Activated T-helper 9 cell treated with anti-CD3 and anti-CD28 coated beads, Interleukin-2, amount 50 U/mL, for 16 hours (primary cell): Measurements from ENCODE around the gene ZNF618.

Source experiments
- DNase-seq: peaks from one replicate; pipeline ENCODE4 v3.0.0-alpha.2; 2020; ENCODE audit warnings: low read depth

The ZNF618 gene

DNA sequence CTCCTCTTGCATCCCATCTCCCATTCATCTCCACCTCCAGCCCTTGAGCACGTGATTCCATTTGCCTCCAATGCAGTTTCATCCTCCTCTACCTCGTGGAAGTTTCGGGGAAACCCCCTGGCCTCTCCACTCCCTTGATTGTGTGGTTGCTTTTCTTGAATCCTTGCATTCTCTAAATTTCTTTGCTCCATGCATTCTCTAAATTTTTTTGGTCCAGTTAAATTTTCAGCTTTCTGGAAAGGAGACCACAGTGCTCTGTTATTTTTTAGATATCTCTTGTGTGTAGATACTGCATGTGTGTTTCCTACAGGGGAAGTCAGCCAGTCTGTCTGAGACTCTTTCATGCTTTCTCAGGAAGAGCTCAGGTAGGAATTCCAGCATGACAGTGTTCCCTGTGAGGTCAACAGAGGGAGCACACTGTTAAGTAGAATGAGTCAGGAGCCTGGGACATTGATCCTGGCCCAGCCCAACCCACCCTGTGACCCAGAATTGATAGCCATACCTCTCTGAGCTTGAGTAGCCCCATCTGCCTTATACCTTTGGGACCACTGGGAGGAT, 149.2 kb downstream of the ZNF618 start:
- no peak for DNase-seq

DNA sequence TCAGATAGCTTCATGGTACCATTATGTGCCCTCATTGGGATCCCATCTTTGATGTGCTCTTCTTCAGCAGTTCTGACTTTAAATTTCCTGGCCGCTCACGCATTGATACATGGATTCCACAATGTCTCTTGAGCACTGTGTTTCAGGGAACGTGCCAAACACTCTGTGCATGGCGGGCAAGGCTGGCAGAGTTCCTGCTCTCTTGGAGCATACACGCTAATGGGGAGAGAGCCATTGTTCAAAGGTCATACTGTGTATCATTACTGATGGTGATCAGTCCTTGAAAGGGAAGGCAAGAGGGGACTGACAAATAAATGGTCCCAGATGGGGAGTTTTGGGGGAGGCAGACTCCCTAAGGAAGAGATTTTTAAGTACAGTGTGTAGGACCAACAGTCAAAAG, 149.7 kb downstream of the ZNF618 start:
- no peak for DNase-seq

GRCh38 chr9:114026335-114026734, 150.2 kb downstream of the ZNF618 start:
- DNase-seq: no peak

GRCh38 chr9:114027159-114027862, 151.2 kb downstream of the ZNF618 start:
- no peak for DNase-seq

DNA sequence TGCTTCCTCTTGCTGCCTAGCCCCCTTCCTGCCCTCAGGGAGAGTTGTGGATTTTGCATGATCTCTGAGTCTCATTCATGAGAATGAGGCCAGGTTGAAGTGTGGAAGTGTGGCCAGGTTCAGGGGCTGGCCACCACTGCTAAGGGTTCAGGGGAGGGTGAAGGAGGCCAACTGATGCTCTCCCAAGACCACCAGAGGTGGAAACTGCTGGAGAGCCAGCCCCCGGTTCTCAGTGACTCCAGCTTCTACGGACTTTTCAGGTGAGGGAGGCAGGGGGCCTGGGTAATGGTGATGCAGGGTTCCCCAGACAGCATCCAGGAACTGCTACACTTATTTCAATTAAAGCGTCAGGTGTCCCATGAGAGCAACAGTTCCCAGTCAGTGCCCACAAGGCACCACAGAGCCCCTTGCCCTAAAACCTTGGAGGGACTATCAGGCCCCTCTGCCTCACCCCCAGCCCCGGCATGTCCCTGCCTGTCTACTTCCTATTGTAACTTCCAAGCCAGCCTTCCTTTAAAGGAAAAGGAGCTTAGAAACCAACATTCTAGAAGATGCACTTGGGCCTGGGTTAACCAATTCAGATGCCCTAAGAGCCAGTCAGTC, 151.9 kb downstream of the ZNF618 start:
- no peak for DNase-seq

GRCh38 chr9:114028646-114029045, 152.5 kb downstream of the ZNF618 start:
- DNase-seq: no peak

DNA sequence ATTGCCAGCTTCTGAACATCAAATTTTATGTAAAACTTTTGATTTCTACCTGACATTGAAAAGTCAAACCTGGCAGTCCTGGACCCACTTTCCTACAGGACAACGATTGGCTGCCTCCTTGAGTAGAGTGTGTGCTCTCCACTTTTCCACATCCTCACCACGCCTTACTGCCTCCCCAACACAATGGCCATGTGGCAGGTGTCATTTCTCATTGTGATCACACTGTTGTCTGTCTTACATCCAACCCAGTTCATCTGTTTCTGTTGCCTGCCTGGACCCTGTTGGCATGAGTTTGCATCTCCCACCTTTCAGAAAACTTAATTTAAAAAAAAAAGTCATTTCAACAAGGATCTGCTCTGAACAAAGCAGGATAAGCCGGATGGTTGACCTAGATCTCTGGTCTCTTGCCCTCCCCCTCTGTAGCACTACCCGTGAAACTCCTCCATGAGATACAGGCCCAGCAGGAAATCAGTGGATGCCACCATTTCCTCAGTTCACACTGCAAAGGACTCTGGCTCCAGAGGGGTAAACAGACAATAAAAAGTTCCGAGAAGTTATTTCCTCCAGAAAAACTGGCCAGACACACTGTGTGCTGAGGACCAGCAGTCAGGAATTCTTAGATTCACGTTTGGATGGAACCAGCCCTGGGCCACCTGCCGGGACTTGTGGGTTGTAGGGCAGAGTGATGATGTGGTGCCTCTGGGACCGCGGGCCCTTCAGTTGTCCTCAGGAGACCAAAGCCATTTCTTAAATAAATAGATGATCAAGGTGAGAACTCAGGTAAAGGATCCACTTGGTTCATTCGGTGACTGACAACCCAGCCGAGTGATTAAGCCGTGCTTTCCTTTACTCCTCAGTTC, 153.4 kb downstream of the ZNF618 start:
- DNase-seq: no peak

- DNase-seq: no peak
Observed at GRCh38 chr9:114030364-114030763, 154.3 kb downstream of the ZNF618 start.

DNA sequence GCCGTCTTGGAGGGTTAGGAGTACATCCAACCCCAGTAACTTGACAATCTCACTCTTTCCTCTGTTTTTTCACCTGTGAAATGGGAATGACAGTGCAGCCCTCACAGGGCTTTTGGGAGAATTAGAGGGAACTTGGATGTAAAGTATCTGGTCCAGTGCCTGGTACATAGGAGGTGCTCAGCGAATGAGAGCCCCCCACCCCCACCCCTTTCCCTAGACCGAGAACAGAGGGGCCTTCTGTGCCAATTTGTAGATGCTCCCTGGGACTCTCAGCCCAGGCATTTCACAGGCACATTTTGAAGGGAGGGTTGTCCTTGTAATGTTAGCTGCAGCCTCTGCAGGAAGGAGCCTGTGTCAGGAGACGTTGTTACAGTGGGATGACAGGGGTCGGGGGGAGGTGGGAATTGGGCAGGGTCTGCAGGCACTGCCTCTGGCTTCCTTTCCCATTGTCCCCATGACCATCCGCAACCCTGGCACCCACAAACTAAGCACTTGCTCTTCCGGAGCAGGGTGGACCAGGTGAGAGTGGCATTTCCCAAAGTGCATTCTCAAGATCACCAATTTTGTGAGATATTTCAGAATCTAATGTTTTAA, 155.0 kb downstream of the ZNF618 start:
- DNase-seq: no peak

- DNase-seq: no peak
Observed at GRCh38 chr9:114031948-114032840, 156.1 kb downstream of the ZNF618 start.

GRCh38 chr9:114033397-114034103, 157.4 kb downstream of the ZNF618 start:
- no peak for DNase-seq

- DNase-seq: no peak
Observed at GRCh38 chr9:114034196-114034595, 158.1 kb downstream of the ZNF618 start.

- DNase-seq: no peak
Observed at GRCh38 chr9:114034661-114035062, 158.6 kb downstream of the ZNF618 start.

DNA sequence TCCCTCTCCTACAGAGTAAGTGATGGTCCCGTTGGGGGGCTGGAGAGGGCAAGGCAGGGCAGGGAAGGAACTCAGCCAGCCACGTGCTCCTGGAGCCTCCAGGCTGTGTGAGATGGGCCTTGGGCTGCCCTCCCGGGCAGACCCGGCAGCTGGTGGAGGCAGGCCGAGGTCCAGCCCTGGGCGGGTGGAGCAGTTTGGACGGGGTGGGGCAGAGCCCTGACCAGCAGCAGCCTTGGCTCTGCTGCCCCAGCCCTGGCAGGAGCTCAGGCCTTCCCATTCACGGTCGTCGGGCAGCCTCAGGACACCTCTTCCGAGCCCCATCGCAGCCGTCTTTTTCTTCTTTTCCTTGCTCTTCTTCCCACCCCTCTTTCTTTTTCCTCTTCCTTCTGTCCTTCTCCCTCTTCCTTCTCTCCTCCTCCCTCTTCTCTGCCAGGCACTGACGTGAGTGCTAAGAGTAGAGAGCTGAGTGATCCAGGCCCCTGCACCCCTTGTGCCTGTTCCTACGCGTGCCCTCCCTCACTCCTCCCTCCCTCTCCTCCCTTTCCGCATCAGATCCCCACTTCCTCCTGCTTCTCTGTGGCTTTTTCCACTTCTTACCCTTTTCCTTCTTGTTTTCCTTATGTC, 159.2 kb downstream of the ZNF618 start:
- no peak for DNase-seq

- DNase-seq: no peak
Observed at GRCh38 chr9:114035845-114036801, 160.0 kb downstream of the ZNF618 start.

DNA sequence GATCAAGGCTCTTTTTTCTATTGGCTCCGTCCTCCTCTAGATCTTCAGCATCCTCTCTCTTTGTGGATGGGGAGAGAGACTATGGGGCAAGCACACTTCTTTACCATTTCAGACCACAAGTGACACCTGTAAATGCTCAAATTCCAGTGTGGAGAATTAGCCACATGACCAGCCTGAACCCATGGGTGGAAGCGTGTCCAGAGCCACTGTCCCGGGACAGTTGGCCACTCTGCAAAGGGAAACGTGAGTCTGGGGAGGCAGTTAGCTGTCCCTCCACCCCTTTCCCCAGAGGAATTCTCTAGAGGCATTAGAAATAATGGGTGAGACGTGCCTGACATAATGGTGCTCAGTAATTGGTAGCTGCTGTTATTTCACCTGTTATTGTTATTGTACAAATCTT, 161.1 kb downstream of the ZNF618 start:
- DNase-seq: no peak

- DNase-seq: no peak
Observed at GRCh38 chr9:114037961-114038723, 162.0 kb downstream of the ZNF618 start.

DNA sequence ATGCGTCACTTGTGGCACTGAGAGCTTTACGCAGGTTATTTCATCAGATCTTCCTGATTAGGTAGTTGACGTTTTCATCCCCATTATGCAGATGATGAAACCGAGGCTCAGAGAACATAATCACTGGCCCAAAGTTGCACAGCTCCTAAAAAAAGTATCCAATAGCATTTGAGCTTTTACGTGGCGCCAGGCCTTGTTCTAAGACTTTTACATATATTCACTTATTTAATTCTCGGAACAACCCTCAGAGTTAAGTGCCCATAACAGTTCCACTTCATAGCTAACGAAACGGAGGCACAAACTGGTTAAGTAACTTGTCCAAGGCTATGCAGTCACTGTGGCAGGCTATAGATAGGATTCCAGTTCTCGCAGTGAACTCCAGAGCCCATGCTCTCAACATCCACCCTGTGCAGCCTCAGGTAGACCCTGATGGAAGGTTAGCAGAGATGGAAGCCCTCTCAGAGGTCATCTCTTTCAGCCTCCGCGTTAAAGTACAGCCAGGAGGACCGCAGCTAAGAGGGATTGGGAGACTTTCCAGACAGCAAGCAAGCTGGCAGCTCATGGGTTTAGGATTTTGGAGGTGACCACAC, 162.7 kb downstream of the ZNF618 start:
- DNase-seq: no peak
